Stromal cell of bone marrow (primary cell): ENCODE data around the gene GNPTG.

Source experiments
- DNase-seq: peaks from one replicate; pipeline ENCODE4 v3.0.0-alpha.2; 2012; ENCODE audit warnings: low read depth

Gene GNPTG

GRCh38 chr16:1347286-1347855, 4.4 kb upstream of the GNPTG start:
- DNase-seq = no peak

- no peak for DNase-seq
Observed at GRCh38 chr16:1347962-1348361, 3.8 kb upstream of the GNPTG start.

GRCh38 chr16:1348441-1348840, 3.3 kb upstream of the GNPTG start:
- no peak for DNase-seq

- no peak for DNase-seq
Observed at GRCh38 chr16:1348926-1349325, 2.8 kb upstream of the GNPTG start.

GRCh38 chr16:1349351-1349750, 2.4 kb upstream of the GNPTG start:
- no peak for DNase-seq

- no peak for DNase-seq
Observed at GRCh38 chr16:1349951-1350350, 1.8 kb upstream of the GNPTG start.

- DNase-seq = no peak
Observed at GRCh38 chr16:1350691-1351090, 1.0 kb upstream of the GNPTG start.

GRCh38 chr16:1351215-1351581, 533 bp upstream of the GNPTG start:
- DNase-seq = no peak

GRCh38 chr16:1354815-1355540, 3.2 kb downstream of the GNPTG start:
- DNase-seq = no peak

GRCh38 chr16:1355591-1355990, 3.9 kb downstream of the GNPTG start:
- DNase-seq = no peak

GRCh38 chr16:1356061-1356900, 4.5 kb downstream of the GNPTG start:
- DNase-seq = no peak

GRCh38 chr16:1357906-1358566, 6.3 kb downstream of the GNPTG start:
- no peak for DNase-seq

- DNase-seq = no peak
Observed at GRCh38 chr16:1361685-1362360, 10.1 kb downstream of the GNPTG start.

- DNase-seq = no peak
Observed at GRCh38 chr16:1362807-1363206, 11.1 kb downstream of the GNPTG start.

- DNase-seq = no peak
Observed at GRCh38 chr16:1363501-1364041, 11.8 kb downstream of the GNPTG start.

- DNase-seq = no peak
Observed at GRCh38 chr16:1364510-1364909, 12.8 kb downstream of the GNPTG start.

- no peak for DNase-seq
Observed at GRCh38 chr16:1366060-1366711, 14.5 kb downstream of the GNPTG start.

GRCh38 chr16:1366712-1367299, 15.1 kb downstream of the GNPTG start:
- no peak for DNase-seq

- DNase-seq = no peak
Observed at GRCh38 chr16:1367486-1368174, 15.9 kb downstream of the GNPTG start.
